HG03045 (cell line): Measurements from ENCODE around the gene ARHGAP19.
"Not testable (repeated sequence)": the region's sequence is repeated elsewhere in the genome, so short reads cannot be mapped to it uniquely, and the experiment has no call there.

ENCODE experiments used
- ATAC-seq: cut with Tn5 transposase; IDR thresholded peaks from one replicate; pipeline ENCODE4 v1.9.1; 2021; ENCODE audit warnings: mild to moderate bottlenecking, moderate library complexity; ENCODE audit not compliant: unreplicated experiment

Gene ARHGAP19

GRCh38 chr10:97290076-97290475 is 2.4 kb downstream of the ARHGAP19 start:
- not testable (repeated sequence) for ATAC-seq

GRCh38 chr10:97280783-97281182 is 11.7 kb downstream of the ARHGAP19 start:
- ATAC-seq = no peak

DNA sequence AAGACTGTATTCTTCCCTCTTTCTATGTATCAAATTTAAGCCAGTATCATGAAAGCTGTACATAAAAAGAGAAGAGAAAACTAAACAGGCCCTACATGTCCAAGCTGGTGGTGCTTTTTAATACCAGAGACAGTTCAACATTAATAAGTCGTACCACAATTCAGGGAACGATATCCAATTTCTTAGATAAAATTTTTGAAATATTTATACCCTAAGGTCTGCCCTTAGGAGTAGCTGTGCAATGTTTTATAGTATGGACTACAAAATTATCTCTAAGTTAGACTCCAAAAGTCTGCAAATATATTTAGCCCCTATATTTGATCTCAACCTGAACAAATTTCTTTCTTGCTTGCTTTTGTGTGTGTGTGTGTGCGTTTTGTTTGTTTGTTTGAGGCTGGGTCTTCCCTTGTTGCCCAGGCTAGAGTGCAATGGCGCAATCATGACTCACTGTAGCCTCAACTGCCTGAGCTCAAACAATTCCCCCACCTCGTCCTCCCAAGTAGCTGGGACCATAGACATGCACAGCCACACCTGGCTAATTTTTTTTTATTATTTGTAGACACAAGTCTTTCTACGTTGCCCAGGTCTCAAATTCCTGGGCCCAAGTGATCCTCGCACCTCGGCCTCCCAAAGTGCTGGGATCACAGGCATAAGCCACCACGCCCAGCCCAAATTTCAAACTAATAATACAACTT is 13.2 kb downstream of the ARHGAP19 start:
- no peak for ATAC-seq

DNA sequence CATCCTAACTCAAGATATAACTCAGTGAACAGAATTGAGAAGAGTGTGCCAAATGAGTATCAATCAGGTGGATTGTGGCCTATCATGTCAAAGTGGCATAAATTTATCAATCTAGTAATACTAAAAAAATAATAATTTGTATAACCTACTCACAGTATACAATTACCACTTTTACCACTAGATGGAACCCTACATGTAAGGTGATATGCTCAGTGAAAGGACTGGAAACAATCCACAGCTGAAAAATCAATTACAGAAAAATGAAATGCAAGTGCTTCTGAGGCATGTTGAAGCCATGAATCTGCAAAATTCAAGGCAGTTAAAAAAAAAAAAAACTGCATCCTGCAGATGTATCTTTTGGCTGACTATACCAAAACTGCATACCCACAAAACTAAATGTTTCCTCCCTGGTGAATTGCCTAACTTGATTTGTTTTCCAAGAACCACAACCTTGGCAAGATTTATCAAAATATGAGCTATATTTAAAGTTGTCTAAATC is 13.9 kb downstream of the ARHGAP19 start:
- ATAC-seq = no peak

GRCh38 chr10:97277551-97277950 is 14.9 kb downstream of the ARHGAP19 start:
- ATAC-seq = no peak

DNA sequence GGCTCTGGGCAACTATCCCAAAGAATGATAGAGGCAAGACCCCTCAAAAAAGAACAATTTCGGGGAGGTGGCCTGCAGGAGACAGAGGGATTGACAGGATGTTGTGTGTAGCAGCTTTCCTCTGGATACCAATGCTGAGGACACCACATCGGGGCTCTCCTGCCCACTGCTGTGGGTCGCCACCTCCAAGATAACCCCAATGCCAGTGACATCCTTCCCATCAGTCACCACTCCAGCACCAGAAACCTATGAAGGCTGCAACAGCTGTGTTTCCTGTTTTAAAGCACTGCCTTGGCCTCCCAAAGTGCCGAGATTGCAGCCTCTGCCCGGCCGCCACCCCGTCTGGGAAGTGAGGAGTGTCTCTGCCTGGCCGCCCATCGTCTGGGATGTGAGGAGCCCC is 17.6 kb downstream of the ARHGAP19 start:
- ATAC-seq = no peak

DNA sequence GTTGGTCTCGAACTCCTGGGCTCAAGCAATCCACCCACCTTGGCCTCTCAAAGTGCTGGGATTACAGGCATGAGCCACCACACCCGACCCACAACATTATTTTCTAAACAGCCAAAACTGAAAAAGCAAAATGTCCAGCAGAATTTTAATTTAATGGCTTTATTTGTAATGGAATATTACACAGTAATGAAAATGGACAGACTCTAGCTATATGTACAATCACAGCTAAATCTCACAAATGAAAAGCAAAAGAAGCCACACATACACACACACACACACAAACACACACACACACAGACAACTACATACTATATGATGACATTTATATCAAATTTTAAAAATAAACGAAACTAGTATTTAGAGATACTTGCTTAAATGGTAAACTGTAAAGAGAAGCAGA is 18.7 kb downstream of the ARHGAP19 start:
- ATAC-seq = no peak

DNA sequence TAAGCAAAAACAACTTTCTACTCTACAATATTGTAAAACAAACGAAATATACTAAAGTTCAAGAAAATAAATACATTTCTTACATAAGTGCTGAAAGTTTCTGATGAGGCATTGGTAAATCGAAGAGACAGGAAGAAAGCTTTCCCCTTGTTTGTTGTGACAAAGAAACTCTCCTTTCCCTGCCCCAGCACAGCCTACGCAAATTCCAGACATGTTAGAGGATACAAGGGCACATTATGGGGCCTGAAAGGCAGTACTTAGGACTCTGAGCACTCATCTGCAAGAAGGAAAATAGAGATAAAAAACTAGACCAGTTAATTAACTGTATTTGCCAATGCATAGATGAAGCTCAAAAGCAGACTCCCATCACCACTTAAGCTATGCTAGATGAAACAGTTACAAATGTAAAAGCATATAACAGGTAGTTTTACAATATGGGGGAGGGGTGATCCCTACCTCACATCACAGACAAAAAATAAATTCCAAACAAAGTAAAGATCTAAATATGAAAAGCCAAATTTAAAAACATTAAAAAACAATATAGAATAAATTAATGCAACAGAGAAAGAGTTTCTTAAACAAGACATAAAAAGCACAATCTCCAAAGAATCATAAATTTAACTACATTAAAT is 21.8 kb downstream of the ARHGAP19 start:
- ATAC-seq = no peak

- ATAC-seq = no peak
Measured at GRCh38 chr10:97267671-97268070, 24.8 kb downstream of the ARHGAP19 start.

GRCh38 chr10:97265095-97265494 is 27.3 kb downstream of the ARHGAP19 start:
- not testable (repeated sequence) for ATAC-seq

GRCh38 chr10:97263971-97264370 is 28.5 kb downstream of the ARHGAP19 start:
- no peak for ATAC-seq

DNA sequence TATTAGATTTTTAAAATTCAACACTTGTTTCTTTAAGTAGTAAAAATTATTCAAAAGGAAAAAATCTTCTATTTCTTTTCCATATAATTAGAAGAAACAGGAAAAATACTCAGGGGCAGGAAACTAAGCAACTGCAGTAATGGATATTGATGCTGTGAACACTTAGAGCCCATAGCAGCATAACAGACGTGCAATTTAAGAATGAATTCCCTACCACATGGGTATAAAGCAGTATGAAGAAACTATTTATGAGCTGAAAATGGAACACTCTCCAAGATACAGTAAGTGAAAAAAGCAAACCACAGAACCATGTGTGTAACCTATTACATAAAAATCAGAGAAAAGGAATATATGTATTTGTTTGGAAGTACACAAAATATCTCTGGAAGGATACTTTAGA is 30.8 kb downstream of the ARHGAP19 start:
- ATAC-seq = no peak

DNA sequence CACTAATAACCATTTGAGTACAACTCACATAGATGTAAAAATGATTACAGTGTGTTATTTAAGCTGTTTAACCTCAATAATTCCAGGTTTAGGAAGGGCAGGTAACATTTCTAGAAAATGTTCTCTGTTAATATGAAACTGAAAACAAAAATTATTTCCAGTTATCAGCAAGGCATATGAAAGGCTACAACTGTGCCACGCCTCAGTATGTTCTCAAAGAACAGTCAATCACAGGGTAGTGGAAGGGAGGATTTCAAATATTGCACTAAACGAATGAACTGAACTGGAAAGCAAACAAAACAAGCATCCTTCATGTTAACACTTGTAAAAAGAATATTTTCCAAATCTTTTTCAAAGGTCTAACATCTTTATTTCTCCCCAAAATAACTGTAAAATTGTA is 31.3 kb downstream of the ARHGAP19 start:
- ATAC-seq = no peak

- ATAC-seq = no peak
Measured at GRCh38 chr10:97259119-97259518, 33.3 kb downstream of the ARHGAP19 start.

- no peak for ATAC-seq
Measured at GRCh38 chr10:97256356-97256755, 36.1 kb downstream of the ARHGAP19 start.

DNA sequence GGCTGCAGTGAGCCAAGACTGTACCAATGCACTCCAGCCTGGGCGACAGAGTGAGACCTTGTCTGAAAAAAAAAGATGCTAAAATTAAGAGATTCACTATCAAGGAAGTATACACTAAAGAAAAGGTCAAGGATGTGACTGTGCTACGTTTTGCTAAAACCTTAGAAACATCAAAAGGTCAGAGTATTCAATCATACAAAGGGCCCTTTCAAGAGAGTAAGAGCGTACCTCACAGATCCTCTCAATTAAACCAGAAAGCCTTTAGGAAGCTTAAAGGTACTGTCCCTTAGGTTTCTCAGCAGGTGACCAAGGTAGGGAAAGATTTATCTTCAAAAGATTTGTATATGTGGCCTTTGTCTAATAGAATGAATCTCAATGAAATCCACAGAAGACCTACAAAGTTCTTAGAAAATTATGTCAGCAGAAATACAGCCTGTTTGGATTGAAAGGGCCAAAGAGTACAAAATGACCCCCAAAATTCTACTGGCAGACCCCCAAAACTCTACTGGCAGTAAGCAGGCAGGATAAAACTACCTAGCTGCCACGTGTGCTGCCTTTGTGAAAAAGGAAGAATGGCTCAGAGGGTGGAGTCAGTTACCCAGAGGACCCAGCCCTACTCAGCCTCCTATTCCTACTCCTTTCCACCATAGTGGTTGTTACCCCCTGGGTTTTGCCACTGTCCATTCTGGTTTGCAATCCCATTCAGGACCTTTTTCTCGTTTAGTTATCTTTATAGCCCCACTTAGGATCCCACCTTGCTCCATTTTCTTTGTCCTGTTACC is 36.7 kb downstream of the ARHGAP19 start:
- no peak for ATAC-seq

DNA sequence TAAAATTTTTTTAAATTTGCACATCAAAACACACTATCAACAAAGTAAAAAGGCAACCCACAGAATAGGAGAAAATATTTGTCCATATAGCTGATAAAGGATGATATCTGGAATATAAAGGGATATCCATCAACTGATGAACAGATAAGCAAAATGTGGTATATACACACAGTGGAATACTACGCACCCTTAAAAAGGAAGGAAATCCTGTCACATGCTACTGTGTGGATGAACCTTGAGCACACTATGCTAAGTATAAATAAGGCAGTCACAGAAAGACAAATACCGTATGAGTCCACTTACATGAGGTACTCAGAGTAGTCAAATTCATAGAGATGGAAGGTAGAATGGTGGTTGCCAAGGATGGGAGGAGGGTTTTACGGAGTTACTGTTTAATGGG is 37.7 kb downstream of the ARHGAP19 start:
- ATAC-seq = no peak

- ATAC-seq = no peak
Measured at GRCh38 chr10:97250952-97251351, 41.5 kb downstream of the ARHGAP19 start.

- no peak for ATAC-seq
Measured at GRCh38 chr10:97243836-97244235, 48.6 kb downstream of the ARHGAP19 start.

- no peak for ATAC-seq
Measured at GRCh38 chr10:97238855-97239254, 53.6 kb downstream of the ARHGAP19 start.

DNA sequence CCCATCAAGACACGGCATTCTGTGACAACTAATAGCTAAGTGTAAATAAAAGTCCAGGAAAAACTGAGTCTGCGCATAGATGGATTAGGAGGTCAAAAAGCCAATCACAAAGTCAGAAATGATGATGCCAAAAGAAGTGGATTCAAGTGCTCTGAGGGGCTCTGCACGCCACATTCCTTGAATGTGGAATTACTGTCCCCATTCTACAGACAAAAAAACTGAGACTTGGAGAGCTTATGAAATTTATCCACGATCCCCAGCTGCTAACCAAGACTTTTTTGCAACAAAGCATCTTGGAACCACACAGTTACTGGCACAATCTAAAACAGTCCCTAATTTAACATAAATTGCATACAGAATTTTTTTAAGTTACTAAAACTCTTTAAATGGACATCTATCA is 57.1 kb downstream of the ARHGAP19 start:
- ATAC-seq = no peak

DNA sequence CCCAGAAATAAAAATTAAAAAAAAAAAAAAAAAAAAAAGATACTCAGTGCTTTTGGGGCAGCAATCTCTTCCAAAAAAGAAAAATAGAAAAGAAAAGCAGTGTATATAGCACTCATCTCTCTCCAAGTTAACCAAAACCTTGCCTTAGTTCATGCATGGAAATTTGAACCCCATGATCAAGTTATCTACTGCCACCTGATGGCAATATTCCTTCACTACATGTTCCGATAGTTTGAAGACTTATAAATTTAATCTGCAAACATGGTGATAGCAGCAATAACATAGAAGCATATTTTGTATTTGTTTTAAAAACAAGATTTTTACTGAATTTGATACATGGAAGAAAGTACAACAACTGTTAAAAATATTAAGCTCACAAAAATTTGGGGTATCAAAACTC is 58.0 kb downstream of the ARHGAP19 start:
- ATAC-seq = no peak
